ENCODE data around the gene JOSD1.

JOSD1 gene

DNA sequence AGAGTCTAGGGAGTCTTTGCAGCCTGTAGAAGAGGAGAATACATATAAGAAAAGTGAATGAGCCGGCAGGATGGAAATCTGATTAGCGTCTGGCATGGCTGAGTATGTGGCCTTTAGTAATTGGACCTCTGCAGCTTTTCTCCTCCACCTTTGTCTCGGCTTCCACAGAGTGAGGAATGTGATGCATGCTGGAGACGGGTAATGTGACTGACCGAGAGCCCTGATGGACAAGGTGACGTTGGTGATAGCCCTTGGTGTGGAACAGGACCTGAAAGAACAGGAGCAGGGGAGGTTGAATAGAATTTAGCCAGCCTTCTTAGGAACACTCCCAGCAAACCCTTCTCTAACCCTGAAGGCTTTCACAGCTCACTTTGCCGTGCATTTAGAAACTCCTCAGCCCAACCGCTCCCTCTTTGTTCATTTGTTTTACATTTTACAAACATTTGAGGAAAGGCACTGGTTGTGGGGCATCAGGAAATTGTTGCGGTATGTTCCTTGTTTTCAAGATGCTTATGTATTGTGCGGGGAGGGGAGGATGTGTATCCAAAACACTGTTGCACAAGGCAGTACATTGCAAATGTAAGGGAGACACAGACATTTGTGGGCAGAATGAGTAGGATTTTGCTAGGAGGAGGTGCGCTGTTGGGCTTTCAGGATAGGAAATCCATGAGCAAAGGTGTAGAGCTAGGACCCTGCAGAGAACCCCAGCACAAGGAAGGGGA, 11.9 kb upstream of the JOSD1 start:
- DNase-seq (ENCODE audit: low read depth) = no peak

DNA sequence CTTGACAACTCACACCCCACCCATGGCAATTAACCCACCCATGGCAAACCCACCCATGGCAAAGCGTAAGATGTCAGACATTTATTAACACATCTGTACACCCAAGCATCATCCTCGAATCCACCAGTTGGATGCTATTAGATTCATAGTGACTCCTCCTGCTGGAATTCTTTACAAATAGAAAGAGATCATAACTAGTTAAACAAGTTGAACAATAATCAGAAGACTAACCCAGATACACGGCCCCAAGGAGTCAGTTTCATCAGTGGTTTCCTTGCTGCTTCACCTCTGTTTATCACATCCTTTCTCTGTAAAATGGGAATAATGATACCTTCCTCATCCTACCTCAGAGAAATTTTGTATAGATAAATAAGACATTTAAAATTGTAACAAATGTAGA, 10.1 kb upstream of the JOSD1 start:
- no peak for DNase-seq (ENCODE audit: low read depth)

DNA sequence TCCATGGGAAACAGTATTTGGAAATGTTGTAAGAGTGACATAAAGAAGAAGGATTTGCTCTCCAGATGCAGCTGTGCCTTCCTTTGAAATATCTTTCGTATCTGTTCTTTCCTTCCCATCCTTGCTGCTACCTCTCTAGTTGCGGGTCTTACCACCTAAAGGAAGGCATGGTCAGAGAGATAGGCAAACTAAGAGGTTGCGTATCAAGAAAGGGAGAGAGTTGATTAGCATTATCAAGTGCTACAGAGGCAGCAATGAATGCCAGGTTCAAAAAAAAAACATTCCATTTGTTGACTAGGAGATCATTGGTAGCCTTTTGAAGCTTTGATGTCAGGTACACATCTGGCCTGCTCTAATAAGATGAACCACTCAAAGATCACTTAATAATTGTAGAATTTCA, 9.6 kb upstream of the JOSD1 start:
- no peak for DNase-seq (ENCODE audit: low read depth)

DNA sequence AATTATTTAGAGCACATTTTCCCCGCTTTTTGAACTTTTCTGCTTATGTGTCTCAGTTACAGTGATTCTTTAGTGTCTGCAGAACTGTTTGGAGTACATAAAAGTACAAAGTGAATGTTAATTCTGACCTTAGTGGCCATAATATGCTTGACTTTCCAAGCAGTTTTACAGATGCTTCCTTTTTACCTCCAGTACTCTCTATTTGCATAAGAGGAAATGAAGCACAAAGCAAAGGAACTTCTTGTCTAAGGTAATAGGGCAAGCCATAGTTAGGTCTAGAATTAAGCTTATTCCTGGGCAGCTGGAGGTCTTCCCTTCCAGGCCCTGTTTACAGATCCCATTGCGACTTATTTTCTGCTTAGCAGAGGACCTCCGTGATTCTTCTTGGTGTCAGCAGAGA, 8.6 kb upstream of the JOSD1 start:
- no peak for DNase-seq (ENCODE audit: low read depth)

- no peak for DNase-seq (ENCODE audit: low read depth)
Observed at GRCh38 chr22:38707984-38708383, 7.2 kb upstream of the JOSD1 start.

DNA sequence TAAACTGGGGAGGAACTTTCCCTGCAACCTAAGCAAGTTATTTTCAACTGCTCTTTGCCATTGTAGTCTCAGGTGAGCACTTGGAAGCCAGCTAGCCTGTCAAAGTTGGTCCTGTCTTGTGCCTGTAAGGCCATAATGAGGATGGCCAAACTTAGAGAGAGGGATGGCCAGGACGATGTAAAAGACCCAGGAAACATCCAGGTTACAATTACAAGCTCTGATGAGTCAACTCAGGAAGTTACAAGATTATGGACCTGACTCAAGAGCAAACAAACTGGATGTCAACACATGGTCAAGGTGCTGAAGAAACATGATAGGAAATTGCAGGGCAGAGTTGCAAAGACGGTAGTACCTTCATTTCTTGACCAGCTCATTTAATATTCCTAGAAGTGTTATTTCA, 6.6 kb upstream of the JOSD1 start:
- DNase-seq (ENCODE audit: low read depth) = no peak

DNA sequence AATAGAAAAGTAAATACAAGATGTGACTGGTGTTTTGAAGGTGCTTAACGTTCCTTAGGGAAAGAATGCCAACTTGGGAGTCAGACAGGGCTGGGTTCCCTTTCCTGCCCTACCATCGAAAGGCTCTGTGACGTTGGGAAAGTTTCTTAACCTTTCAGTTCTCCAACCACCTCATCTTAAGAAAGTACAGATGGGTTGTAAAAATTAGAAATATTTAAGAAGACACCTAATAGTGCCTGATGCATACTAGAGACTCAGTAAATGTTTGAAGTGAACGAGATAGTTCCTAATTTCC, 6.1 kb upstream of the JOSD1 start:
- DNase-seq (ENCODE audit: low read depth) = no peak

DNA sequence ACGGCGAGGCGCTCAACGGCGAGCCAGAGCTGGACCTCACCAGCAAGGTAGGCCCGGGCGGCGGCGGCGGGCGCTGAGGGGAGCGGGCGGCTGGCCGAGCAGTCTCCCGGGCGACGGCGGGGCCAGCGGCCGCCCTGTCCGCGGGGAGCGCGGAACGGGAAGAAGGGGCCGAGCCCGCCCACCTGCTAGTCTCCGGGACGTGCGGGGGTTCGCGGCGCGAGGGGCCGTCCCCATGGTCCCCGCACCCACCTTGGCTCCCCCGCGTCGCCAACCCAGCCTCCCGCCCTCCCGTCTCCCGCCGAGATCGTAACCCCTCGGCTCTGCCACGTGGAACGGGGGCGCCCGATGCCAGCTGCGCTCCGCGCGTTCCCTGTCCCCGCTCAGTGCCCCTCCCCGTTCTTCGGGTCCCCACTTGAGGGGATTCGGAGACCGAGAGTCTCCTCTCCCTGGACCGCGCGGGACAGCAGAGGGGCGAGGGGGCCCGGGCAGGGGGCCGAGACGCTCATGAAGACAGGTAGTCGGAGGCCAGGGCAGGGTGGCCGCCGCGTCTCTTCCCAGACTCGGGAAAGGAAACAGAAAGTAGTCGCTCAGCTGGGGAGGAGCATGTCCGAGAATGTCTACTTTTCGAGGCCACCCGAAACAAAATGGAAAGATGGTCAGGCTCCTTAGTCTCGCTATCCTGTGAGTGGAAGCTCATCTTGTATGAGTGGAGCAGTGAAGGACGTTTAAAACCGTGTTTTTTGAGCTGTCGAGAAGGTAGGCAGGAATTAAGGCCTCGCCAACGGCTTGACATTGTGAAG, 5.6 kb upstream of the JOSD1 start:
- no peak for DNase-seq (ENCODE audit: low read depth)

DNA sequence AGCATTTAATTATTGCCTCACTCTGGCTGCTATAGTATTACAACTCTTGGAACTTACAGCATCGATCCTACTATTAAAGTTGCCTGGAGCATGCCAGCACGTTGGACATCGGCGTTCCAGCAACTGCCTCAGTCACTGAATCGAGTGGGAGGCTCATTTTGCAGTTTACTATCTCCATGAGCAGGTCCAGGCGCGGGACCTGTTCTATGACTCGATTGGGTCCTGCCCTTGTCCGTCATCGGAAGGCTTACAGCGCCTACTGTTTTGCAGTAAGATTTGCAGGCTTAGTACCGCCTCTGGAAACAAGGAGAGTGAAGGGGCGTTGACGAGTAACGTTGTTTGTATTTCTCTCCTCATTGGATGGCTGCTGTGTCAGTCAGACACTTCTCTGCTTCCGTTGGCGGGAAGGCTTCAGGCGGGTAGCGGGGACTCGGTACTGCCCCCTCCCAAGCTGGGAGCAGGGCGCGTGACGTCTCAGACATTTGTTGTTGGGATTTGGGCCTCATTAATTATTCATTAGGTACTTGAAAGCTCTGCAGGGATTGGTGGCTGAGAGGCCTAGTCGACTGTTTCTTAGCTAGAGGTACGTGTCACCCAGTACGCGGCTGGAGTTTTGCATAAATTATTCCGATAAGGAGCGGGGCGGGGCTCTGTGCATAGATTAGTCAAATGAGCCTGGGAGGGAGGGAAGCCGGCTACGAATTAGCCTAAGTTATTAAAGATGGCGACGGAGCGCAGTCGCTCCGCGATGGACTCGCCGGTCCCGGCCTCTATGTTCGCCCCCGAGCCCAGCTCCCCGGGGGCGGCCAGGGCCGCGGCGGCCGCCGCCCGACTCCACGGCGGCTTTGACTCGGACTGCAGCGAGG, 4.7 kb upstream of the JOSD1 start, which contains the start of gene GTPBP1:
Gene GTPBP1 (plus strand): TSS at position 710 of the 866 bp plus-strand sequence. CDS start 12 bp downstream, at position 722.
- DNase-seq (ENCODE audit: low read depth) = peak; percentile 100

GRCh38 chr22:38704654-38705234, 4.0 kb upstream of the JOSD1 start:
- DNase-seq (ENCODE audit: low read depth) = no peak

GRCh38 chr22:38700270-38700788, 414 bp downstream of the JOSD1 start:
- DNase-seq (ENCODE audit: low read depth) = no peak

DNA sequence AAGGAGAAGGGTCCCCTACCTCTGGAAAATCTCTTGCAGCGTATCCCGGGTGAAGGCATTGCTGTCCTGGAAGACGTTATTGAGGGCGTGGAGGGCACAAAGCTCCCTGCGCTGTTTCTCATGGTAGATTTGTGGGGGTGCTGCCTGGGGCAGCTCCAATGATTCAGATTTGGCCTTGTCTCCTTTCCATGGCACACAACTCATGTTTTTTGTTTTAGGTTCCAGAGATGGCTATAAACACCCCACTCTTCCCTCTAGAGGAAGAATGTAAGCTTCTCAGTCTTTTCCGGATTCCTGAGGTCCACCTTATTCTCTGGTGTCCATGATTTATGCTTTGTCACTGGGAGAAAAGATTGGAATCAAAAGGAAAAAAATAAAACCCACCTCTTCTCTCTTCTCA, 959 bp downstream of the JOSD1 start:
- DNase-seq (ENCODE audit: low read depth) = no peak

GRCh38 chr22:38699143-38699542, 1.6 kb downstream of the JOSD1 start:
- DNase-seq (ENCODE audit: low read depth) = no peak

DNA sequence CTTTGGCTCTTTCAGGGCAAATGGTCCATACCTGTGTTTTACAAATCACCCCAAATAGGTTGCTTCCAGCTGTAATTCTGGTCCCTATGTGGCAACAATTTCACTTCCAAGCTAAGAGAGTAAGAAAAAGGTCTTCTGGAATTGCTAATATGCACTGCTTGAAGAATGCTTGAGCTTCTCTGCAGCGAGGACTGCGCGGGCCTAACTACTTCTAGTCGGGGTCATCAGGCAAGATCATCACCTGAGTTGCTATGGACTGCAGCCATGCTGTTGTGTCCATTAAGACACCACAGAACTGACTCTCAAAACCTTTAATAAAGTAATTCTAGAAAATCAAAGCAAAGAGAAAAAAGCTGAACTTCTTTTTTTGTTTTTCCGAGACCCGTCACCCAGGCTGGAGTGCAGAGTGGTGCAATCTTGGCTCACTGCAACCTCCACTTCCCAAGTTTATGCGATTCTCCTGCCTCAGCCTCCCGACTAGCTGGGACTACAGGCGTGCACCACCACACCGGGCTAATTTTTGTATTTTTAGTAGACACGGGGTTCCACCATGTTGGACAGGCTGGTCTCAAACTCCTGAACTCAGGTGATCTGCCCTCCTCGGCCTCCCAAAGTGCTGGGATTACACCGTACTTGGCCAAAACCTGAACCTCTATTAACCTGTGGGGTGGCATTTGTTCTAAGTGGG, 2.2 kb downstream of the JOSD1 start:
- DNase-seq (ENCODE audit: low read depth) = no peak

DNA sequence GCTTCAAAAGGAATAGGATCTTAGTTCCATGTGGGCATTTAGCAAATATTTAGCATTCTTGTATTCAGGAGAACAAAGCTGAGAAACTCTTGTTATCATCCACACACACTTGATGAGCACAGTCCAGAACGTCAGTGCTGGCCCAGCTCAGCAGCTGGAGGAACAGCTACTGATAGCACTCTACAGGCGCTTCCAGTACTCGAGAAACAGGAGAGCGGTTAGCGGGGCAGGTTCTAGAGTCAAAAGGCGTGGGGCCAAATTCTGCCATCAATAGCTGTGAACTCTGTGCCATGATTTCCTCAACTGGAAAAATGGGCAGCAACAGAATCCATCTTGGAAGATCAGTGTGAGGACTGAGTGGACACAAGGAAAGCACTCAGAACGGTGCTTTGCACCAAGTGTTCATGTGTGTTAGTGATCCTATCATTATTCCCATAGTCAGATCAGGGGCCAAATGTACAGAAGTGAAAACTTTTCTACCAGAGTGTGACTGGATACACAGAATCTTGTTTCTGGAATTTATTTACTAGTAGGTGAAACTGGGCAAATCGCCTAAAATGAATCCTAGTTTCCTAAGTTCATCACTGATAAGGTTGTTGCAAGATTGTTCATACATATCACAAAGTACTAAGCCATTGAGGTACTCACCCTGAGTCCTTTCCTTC, 3.2 kb downstream of the JOSD1 start:
- DNase-seq (ENCODE audit: low read depth) = no peak

GRCh38 chr22:38696606-38697424, 3.9 kb downstream of the JOSD1 start:
- DNase-seq (ENCODE audit: low read depth) = no peak

- DNase-seq (ENCODE audit: low read depth) = no peak
Observed at GRCh38 chr22:38694940-38695339, 5.8 kb downstream of the JOSD1 start.

- no peak for DNase-seq (ENCODE audit: low read depth)
Observed at GRCh38 chr22:38694049-38694448, 6.7 kb downstream of the JOSD1 start.

DNA sequence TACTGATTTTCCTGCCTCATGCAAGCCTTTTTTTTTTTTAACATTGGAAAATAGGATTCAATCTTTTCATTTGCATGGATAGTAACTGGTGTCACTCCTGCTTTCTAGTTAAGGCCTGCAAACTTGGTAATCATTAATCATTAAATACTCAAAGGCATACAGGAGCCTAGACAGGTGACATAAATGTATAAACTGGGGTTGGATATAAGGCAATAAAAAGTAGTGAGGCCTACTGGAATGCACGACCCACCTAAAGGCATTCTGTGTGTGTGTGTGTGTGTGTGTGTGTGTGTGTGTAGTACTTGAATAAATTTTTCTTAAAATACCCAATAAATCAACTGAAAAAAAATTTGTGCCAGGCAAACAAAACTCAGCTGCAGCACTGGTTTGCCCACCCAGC, 11.1 kb downstream of the JOSD1 start:
- no peak for DNase-seq (ENCODE audit: low read depth)

- no peak for DNase-seq (ENCODE audit: low read depth)
Observed at GRCh38 chr22:38685761-38686160, 15.0 kb downstream of the JOSD1 start.

Measured in CMK (cell line).